ENCODE results near the gene PDE9A.

PDE9A gene

DNA sequence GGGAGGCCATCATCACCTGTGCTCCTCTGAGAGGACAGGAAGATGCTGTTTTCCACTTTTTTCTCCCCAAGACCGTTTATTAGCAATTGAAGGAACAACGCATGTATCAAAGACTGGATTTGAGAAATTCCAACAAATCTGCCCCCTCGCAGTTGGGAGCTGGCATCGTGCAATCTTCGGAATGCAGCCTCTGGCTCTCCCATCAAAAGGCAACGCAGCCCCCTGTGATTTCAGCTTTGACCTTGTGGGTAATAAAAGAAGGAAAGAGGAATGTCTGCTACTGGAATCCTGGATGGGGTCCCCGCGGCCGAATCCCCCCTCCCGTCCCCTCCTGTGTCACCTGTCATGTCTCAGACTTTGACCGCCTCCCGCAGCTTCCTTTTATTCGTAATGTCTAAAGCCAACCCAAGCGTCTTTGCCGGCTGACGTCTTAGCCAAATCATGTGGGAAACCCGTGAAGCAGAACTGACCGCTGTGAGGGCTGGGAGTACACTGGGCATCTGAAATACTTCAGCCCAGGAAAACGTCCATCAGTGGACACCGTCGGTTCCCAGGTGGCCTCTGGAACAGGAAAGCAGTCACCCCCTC lies 124.4 kb downstream of the PDE9A start:
- peak; percentile 66 for DNase-seq (ENCODE audit: low spot score)
- TF ChIP-seq, protein P1, sequence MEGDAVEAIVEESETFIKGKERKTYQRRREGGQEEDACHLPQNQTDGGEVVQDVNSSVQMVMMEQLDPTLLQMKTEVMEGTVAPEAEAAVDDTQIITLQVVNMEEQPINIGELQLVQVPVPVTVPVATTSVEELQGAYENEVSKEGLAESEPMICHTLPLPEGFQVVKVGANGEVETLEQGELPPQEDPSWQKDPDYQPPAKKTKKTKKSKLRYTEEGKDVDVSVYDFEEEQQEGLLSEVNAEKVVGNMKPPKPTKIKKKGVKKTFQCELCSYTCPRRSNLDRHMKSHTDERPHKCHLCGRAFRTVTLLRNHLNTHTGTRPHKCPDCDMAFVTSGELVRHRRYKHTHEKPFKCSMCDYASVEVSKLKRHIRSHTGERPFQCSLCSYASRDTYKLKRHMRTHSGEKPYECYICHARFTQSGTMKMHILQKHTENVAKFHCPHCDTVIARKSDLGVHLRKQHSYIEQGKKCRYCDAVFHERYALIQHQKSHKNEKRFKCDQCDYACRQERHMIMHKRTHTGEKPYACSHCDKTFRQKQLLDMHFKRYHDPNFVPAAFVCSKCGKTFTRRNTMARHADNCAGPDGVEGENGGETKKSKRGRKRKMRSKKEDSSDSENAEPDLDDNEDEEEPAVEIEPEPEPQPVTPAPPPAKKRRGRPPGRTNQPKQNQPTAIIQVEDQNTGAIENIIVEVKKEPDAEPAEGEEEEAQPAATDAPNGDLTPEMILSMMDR (IDR thresholded peaks at IDR 0.05; ENCODE audit: extremely low read depth, missing control alignments) = no peak

DNA sequence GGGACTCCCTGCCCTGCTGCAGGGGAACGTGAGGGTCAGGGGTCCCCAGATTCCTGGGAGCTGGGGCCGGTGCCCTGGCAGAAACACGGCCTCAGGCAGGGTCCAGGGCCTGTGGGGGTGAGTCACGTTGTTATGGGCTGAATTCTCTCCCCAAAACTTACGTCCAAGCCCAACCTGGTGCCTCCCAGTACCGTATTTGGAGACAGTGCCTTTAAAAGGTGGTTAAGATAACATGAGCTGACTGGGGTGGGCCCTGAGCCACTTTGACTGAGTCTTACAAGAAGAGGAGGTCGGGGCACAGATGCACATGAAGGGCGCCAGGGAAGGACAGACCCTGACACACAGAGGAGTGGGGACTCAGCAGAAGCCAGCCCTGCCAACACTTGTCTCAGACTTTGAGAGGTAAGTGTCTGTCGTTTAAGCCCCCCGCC lies 126.0 kb downstream of the PDE9A start:
- DNase-seq (ENCODE audit: low spot score) = no peak
- TF ChIP-seq, protein P1 (IDR thresholded peaks at IDR 0.05; ENCODE audit: extremely low read depth, missing control alignments) = no peak

DNA sequence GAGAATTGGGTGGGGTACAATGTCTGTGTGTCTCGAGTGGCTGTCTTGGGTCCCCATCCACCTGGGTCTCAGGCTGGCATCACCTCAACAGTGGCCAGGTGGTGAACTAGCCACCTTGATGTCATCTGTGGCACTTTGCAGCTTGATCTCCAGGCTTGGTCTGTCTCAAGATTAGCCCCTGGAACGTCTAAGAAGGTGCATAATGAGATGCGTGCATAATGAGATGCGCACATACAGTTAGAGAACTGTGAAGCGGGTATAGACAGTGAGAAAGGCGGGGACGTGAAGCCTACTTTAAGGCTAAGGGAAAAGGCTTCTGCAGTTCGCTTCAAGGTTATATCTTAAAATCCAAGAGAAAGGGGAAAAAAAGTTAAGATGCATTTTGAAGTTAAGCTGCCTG lies 127.2 kb downstream of the PDE9A start:
- DNase-seq (ENCODE audit: low spot score) = no peak
- TF ChIP-seq, protein P1 (IDR thresholded peaks at IDR 0.05; ENCODE audit: extremely low read depth, missing control alignments) = no peak

DNA sequence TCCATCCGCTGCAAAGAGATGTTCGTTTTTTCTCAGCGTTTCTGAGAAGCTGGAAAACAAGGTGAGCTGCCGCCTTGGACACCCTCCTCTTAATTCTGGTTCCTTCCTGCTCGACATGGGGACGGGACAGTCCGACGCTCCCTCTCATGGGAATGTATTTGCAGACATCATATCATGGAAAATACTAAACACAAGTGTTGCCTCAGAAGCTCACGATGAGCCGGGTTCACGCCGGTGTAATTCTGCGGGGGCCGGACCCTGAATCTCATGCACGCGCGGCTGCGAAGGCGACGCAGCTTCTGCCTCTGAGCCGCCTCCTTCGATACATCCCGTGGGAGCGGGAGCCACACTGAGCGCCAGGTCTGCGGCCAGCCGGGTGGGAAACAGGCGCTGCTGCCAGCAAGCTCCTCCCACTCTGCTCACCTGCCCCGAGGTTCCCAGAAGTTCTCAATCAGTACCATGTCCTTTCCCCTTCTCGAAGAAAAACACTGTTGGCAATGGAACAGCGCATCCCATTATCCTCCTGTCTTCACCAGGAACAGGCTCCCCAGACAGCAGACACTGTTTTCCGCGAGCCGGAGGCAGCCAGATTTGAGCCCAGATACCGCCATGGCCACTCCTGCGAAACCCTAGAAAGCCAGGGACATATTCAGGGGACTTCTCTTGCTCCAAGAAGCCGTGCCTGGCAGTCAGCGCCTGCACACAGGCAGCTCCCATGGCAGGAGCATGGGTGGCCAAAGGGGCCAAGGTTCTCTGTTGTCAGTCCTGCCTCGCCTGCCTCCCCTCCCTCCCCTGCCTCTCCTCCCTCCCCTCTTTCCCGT lies 127.9 kb downstream of the PDE9A start:
- no peak for DNase-seq (ENCODE audit: low spot score)
- TF ChIP-seq, protein P1 (IDR thresholded peaks at IDR 0.05; ENCODE audit: extremely low read depth, missing control alignments) = no peak

DNA sequence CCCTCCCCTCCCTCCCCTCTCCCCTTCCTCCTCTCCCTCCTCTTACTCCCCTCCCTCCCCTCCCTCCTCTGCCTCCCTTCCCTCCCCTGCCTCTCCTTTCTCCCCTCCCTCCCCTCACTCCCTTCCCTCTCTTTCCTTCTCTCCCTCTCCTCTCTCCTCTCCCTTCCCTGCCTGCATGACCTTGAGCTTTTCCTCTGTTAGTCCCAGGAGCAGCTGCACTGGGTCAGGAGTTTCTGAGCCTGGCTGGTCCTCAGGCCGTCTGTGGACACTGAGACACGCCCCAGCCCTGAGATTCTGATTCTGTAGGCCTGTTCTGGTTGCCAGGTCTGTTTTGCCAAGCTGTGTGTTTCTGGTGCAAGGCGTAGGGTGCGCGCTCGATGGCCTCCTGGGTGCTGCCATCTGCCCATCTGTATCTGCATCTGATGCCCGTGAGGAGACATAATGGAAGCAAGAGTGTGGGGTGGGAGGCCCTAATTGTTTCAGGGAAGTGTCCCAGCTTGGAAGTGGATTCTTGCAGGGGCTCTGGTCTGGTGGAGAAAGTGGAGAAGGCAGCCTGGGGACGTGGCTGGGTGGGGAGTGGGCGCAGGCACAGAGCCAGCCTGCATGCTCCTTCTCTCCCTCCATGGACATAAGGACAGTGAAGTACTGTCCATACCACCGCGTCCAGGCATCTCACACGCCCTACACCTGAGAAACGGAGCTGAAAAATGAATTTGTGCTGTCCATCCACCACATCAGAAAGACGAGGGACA lies 128.7 kb downstream of the PDE9A start:
- TF ChIP-seq, protein P1 (IDR thresholded peaks at IDR 0.05; ENCODE audit: extremely low read depth, missing control alignments) = no peak
- no peak for DNase-seq (ENCODE audit: low spot score)

DNA sequence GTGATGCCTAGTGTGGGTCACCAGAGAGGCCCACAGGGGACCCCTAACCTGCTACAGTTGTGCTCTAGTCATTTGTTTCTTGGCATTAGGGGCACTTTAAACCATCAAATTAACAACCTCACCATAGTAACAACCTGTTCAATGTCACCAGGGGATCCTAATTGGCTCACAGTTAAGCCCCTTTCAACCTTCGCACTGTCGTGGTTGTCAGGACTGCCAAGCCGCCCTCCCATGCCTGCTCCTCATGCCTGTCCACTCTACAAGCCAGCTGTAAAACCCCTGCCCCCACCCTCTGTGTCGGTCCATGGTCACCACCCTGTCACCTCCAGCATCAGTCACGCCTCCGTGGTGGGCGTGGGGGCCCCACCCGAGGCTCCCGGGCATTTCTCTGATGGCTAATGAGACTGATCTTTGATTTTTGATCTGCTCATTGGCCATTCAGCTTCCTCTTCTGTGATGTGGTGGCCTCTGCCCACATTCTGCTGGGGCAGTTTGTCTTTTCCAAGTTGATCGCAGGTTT lies 129.4 kb downstream of the PDE9A start:
- no peak for DNase-seq (ENCODE audit: low spot score)
- TF ChIP-seq, protein P1 (IDR thresholded peaks at IDR 0.05; ENCODE audit: extremely low read depth, missing control alignments) = no peak
